ENCODE data around the gene XAGE1B. TPM values are rescaled to one million over a fixed set of nuclear protein-coding genes. Genes with fewer than 3 reads are reported as not detected.
"Not testable (repeated sequence)": the region's sequence is repeated elsewhere in the genome, so short reads cannot be mapped to it uniquely, and the experiment has no call there.

Gene XAGE1B, protein sequence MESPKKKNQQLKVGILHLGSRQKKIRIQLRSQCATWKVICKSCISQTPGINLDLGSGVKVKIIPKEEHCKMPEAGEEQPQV
- total RNA-seq (2021; ENCODE audit: unreplicated experiment) (not detected), Bru-seq, nascent RNA (not detected), BruChase-seq, experiment 1, labeled RNA remaining after a 2-hour chase (not detected), BruChase-seq, experiment 2, labeled RNA remaining after a 6-hour chase (not detected)
- polyA plus RNA-seq (2012; ENCODE audit: insufficient read length), result not detected
- long read RNA-seq, result 0 reads

DNA sequence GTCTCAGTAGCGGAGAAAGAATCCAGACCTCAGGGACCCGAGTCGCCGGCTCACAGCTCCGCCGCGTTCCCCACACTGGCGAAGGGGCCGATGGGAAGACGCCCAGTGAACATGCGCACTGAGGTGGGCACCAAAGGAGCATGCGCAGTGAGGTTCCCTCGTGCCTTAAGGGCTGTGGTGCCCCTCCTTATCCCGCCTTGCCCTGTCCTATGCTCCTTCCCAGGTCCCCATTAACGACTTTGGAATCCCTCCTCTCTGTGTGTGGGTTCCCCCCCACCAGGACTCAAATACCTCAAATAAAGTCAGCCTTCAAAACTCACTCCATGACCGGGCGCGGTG is at the start of gene XAGE1B:
TSS of gene XAGE1B (minus strand) at position 77 of the 339 bp plus-strand sequence. CDS start 1,536 bp downstream, outside the sequence.
- CTCF ChIA-PET; H3K36me3 ChIP-seq (ENCODE audit: control insufficient read depth, insufficient read depth, low read length); H3K27me3 ChIP-seq (ENCODE audit: control insufficient read depth, insufficient read depth, low read length); H3K4me1 ChIP-seq (ENCODE audit: control insufficient read depth, insufficient read depth, low read length); H3K4me3 ChIP-seq (ENCODE audit: low read depth in 2 of 2, low read length in 2 of 2); BruUV-seq (replicated peaks); POLR2A ChIA-PET; DNase-seq (ENCODE audit: low read depth, low spot score); in situ Hi-C loops (cut with HindIII; ENCODE audit: low pct_unique_long_range_greater_than_20kb, low sequenced_read_pairs); ATAC-seq; H3K9me3 ChIP-seq (ENCODE audit: control insufficient read depth, insufficient read depth, low read depth, low read length); intact Hi-C loops (cut with micrococcal nuclease; ENCODE audit: unreplicated experiment); H3K27ac ChIP-seq (ENCODE audit: low read length): not testable (repeated sequence)

- H3K4me1 ChIP-seq (ENCODE audit: control insufficient read depth, insufficient read depth, low read length), result no peaks in the 10 kb centered on the region
- no peaks in the 10 kb centered on the region for H3K36me3 ChIP-seq (ENCODE audit: control insufficient read depth, insufficient read depth, low read length)
- no TSS peak for BruUV-seq (replicated peaks)
- intact Hi-C loops (cut with micrococcal nuclease; ENCODE audit: unreplicated experiment), result no loop called here
- H3K27ac ChIP-seq (ENCODE audit: low read length), result no peak overlapping the region
- ChIA-PET CTCF (no interaction called here), POLR2A (no interaction called here)
- in situ Hi-C loops (cut with HindIII; ENCODE audit: low pct_unique_long_range_greater_than_20kb, low sequenced_read_pairs), result no loop called here
- ATAC-seq (no peak), DNase-seq (ENCODE audit: low read depth, low spot score) (no peak)
- TF ChIP-seq, protein P1, sequence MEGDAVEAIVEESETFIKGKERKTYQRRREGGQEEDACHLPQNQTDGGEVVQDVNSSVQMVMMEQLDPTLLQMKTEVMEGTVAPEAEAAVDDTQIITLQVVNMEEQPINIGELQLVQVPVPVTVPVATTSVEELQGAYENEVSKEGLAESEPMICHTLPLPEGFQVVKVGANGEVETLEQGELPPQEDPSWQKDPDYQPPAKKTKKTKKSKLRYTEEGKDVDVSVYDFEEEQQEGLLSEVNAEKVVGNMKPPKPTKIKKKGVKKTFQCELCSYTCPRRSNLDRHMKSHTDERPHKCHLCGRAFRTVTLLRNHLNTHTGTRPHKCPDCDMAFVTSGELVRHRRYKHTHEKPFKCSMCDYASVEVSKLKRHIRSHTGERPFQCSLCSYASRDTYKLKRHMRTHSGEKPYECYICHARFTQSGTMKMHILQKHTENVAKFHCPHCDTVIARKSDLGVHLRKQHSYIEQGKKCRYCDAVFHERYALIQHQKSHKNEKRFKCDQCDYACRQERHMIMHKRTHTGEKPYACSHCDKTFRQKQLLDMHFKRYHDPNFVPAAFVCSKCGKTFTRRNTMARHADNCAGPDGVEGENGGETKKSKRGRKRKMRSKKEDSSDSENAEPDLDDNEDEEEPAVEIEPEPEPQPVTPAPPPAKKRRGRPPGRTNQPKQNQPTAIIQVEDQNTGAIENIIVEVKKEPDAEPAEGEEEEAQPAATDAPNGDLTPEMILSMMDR (IDR thresholded peaks at IDR 0.05), result no peak
- TF ChIP-seq, protein P2, sequence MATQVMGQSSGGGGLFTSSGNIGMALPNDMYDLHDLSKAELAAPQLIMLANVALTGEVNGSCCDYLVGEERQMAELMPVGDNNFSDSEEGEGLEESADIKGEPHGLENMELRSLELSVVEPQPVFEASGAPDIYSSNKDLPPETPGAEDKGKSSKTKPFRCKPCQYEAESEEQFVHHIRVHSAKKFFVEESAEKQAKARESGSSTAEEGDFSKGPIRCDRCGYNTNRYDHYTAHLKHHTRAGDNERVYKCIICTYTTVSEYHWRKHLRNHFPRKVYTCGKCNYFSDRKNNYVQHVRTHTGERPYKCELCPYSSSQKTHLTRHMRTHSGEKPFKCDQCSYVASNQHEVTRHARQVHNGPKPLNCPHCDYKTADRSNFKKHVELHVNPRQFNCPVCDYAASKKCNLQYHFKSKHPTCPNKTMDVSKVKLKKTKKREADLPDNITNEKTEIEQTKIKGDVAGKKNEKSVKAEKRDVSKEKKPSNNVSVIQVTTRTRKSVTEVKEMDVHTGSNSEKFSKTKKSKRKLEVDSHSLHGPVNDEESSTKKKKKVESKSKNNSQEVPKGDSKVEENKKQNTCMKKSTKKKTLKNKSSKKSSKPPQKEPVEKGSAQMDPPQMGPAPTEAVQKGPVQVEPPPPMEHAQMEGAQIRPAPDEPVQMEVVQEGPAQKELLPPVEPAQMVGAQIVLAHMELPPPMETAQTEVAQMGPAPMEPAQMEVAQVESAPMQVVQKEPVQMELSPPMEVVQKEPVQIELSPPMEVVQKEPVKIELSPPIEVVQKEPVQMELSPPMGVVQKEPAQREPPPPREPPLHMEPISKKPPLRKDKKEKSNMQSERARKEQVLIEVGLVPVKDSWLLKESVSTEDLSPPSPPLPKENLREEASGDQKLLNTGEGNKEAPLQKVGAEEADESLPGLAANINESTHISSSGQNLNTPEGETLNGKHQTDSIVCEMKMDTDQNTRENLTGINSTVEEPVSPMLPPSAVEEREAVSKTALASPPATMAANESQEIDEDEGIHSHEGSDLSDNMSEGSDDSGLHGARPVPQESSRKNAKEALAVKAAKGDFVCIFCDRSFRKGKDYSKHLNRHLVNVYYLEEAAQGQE (IDR thresholded peaks at IDR 0.05; ENCODE audit: insufficient read depth in 1 of 2, low read depth in 2 of 2, low read length in 1 of 2), result no peak
- no peak overlapping the region for H3K4me3 ChIP-seq (ENCODE audit: low read depth in 2 of 2, low read length in 2 of 2)
- H3K27me3 ChIP-seq (ENCODE audit: control insufficient read depth, insufficient read depth, low read length), result no peaks in the 10 kb centered on the region; the same call in 1 of the 2 replicates
- H3K9me3 ChIP-seq (ENCODE audit: control insufficient read depth, insufficient read depth, low read depth, low read length), result no peaks in the 10 kb centered on the region
Observed at GRCh38 chrX:52563105-52563504, 46.2 kb upstream of the XAGE1B start.

DNA sequence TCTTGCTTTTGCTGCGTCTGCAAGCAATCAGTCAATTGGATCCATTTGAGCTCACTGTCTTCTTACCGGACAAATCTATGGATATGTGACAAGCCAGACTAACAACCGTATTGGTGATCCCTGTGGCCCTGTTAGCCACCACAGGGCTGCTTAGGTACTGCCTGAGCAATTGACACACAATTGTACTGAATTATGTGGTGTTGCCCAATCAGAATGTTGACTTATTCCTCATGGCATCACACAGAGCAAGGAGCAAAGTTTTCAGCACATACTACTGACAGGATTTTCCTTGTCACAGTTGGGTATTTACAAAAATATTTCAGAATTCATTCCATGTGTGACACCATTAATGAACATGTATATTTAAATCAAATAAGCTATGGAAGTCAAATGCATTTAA is 41.3 kb upstream of the XAGE1B start:
- Histone ChIP-seq H3K27ac (ENCODE audit: low read length) (no peak overlapping the region), H3K4me3 (ENCODE audit: low read depth in 2 of 2, low read length in 2 of 2) (no peak overlapping the region), H3K36me3 (ENCODE audit: control insufficient read depth, insufficient read depth, low read length) (no peaks in the 10 kb centered on the region), H3K4me1 (ENCODE audit: control insufficient read depth, insufficient read depth, low read length) (no peaks in the 10 kb centered on the region), H3K27me3 (ENCODE audit: control insufficient read depth, insufficient read depth, low read length) (no peaks in the 10 kb centered on the region; the same call in 1 of the 2 replicates), H3K9me3 (ENCODE audit: control insufficient read depth, insufficient read depth, low read depth, low read length) (no peaks in the 10 kb centered on the region)
- TF ChIP-seq, protein P1 (IDR thresholded peaks at IDR 0.05), result no peak
- TF ChIP-seq, protein P2 (IDR thresholded peaks at IDR 0.05; ENCODE audit: insufficient read depth in 1 of 2, low read depth in 2 of 2, low read length in 1 of 2), result no peak
- no peak for TF ChIP-seq SIN3A (IDR thresholded peaks at IDR 0.05; ENCODE audit: borderline replicate concordance, insufficient read depth, low read depth, low read length)
- TF ChIP-seq TCF7L2 (IDR thresholded peaks at IDR 0.05; ENCODE audit: low read depth, low read length), result no peak
- no peak for TF ChIP-seq POLR2AphosphoS5 (IDR thresholded peaks at IDR 0.05; ENCODE audit: low read depth, low read length)
- intact Hi-C loops (cut with micrococcal nuclease; ENCODE audit: unreplicated experiment) (no loop called here), in situ Hi-C loops (cut with HindIII; ENCODE audit: low pct_unique_long_range_greater_than_20kb, low sequenced_read_pairs) (no loop called here)
- ATAC-seq (no peak), DNase-seq (ENCODE audit: low read depth, low spot score) (no peak)
- no TSS peak for BruUV-seq (replicated peaks)
- POLR2A ChIA-PET, result no interaction called here
- CTCF ChIA-PET, result no interaction called here

All from Panc1 (cell line).